Measurements from ENCODE around the gene ALG13.

DNA sequence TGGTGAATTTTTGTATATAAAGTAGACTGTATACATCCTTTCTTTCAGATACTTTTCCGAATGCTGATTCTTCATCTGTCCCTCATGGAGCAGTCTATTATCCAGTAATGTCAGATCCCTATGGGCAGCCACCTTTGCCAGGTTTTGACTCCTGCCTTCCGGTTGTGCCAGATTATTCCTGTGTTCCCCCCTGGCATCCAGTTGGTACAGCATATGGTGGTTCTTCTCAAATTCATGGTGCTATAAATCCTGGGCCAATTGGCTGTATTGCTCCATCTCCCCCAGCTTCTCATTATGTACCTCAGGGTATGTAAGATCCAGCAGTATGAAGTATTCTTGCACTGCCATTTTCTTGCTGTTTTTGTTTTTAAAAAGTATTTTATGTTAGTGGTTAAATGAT, 78.7 kb downstream of the ALG13 start:
- TF ChIP-seq, protein P1, sequence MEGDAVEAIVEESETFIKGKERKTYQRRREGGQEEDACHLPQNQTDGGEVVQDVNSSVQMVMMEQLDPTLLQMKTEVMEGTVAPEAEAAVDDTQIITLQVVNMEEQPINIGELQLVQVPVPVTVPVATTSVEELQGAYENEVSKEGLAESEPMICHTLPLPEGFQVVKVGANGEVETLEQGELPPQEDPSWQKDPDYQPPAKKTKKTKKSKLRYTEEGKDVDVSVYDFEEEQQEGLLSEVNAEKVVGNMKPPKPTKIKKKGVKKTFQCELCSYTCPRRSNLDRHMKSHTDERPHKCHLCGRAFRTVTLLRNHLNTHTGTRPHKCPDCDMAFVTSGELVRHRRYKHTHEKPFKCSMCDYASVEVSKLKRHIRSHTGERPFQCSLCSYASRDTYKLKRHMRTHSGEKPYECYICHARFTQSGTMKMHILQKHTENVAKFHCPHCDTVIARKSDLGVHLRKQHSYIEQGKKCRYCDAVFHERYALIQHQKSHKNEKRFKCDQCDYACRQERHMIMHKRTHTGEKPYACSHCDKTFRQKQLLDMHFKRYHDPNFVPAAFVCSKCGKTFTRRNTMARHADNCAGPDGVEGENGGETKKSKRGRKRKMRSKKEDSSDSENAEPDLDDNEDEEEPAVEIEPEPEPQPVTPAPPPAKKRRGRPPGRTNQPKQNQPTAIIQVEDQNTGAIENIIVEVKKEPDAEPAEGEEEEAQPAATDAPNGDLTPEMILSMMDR (IDR thresholded peaks at IDR 0.05; ENCODE audit: insufficient read depth, low read depth, low read length) = no peak
- TF ChIP-seq EZH2 (IDR thresholded peaks at IDR 0.05; ENCODE audit: insufficient read depth, low read length) = no peak

Measured in astrocyte (in vitro differentiated cells and primary cell).